ENCODE results near the gene BCAR3. TPM values are rescaled to one million over a fixed set of nuclear protein-coding genes. Genes with fewer than 3 reads are reported as not detected.
"Not testable (repeated sequence)": the region's sequence is repeated elsewhere in the genome, so short reads cannot be mapped to it uniquely, and the experiment has no call there.

BCAR3 gene
- total RNA-seq, 1 donor from 2014 or later: 11.7 TPM

- DNase-seq (ENCODE audit: low spot score): no peak
- Mint-ChIP-seq H3K27me3 (ENCODE audit: insufficient read depth, low read depth) (peaks cover 5% of the 10 kb centered on the region), H3K27ac (no peak overlapping the region), H3K4me3 (no peak overlapping the region), H3K36me3 (peaks cover 31% of the 10 kb centered on the region), H3K9me3 (no peaks in the 10 kb centered on the region), H3K4me1 (peaks cover 52% of the 10 kb centered on the region)
- TF ChIP-seq EZH2phosphoT487 (IDR thresholded peaks at IDR 0.05) (no peak), CTCF (IDR thresholded peaks at IDR 0.05) (no peak), EZH2 (IDR thresholded peaks at IDR 0.05) (no peak)
- H3K4me3 ChIP-seq: no peak overlapping the region
- H3K27ac ChIP-seq: no peak overlapping the region
- peaks cover 8% of the 10 kb centered on the region for H3K27me3 ChIP-seq
- no peaks in the 10 kb centered on the region for H3K36me3 ChIP-seq
- no peak overlapping the region for H3K4me2 ChIP-seq
- peaks cover 38% of the 10 kb centered on the region for H4K20me1 ChIP-seq (ENCODE audit: low read depth)
- H3K79me2 ChIP-seq (ENCODE audit: low read depth): peaks cover 48% of the 10 kb centered on the region
- peaks cover 3% of the 10 kb centered on the region for H3F3A ChIP-seq (ENCODE audit: low read depth)
- H2AFZ ChIP-seq (replicated peaks): no peak overlapping the region
- no peaks in the 10 kb centered on the region for H3K9me3 ChIP-seq (ENCODE audit: low read depth)
- H3K9ac ChIP-seq: no peak overlapping the region
- H3K4me1 ChIP-seq: peaks cover 22% of the 10 kb centered on the region
These were observed 5.7 kb downstream of the BCAR3 start for GRCh38 chr1:93675931-93676330.

- no peaks in the 10 kb centered on the region for H3K9me3 ChIP-seq (ENCODE audit: low read depth)
- H2AFZ ChIP-seq (replicated peaks): no peak overlapping the region
- H3K27ac Mint-ChIP-seq: no peak overlapping the region
- peaks cover 7% of the 10 kb centered on the region for H3K27me3 ChIP-seq
- H3K4me1 Mint-ChIP-seq: peaks cover 46% of the 10 kb centered on the region
- no peak overlapping the region for H3K27ac ChIP-seq
- H4K20me1 ChIP-seq (ENCODE audit: low read depth): peaks cover 35% of the 10 kb centered on the region
- no peak overlapping the region for H3K9ac ChIP-seq
- H3K27me3 Mint-ChIP-seq (ENCODE audit: insufficient read depth, low read depth): peaks cover 5% of the 10 kb centered on the region
- H3K9me3 Mint-ChIP-seq: no peaks in the 10 kb centered on the region
- H3F3A ChIP-seq (ENCODE audit: low read depth): no peaks in the 10 kb centered on the region
- H3K4me2 ChIP-seq: no peak overlapping the region
- peaks cover 47% of the 10 kb centered on the region for H3K79me2 ChIP-seq (ENCODE audit: low read depth)
- no peak for DNase-seq (ENCODE audit: low spot score)
- peaks cover 20% of the 10 kb centered on the region for H3K4me1 ChIP-seq
- no peak overlapping the region for H3K4me3 ChIP-seq
- peak overlapping the region; percentile 31 for H3K4me3 Mint-ChIP-seq
- H3K36me3 ChIP-seq: no peaks in the 10 kb centered on the region
- H3K36me3 Mint-ChIP-seq: peaks cover 31% of the 10 kb centered on the region
- TF ChIP-seq CTCF (IDR thresholded peaks at IDR 0.05) (no peak), EZH2 (IDR thresholded peaks at IDR 0.05) (no peak), EZH2phosphoT487 (IDR thresholded peaks at IDR 0.05) (no peak)
These were observed 6.4 kb downstream of the BCAR3 start for GRCh38 chr1:93675271-93675670.

- not testable (repeated sequence) for H3K27ac ChIP-seq; H3K4me3 ChIP-seq; H2AFZ ChIP-seq (replicated peaks); H3K27ac Mint-ChIP-seq; H3F3A ChIP-seq (ENCODE audit: low read depth); H3K36me3 ChIP-seq; H3K27me3 Mint-ChIP-seq (ENCODE audit: insufficient read depth, low read depth); H3K9me3 Mint-ChIP-seq; H3K9me3 ChIP-seq (ENCODE audit: low read depth); DNase-seq (ENCODE audit: low spot score); H3K9ac ChIP-seq; H3K27me3 ChIP-seq; H3K4me2 ChIP-seq; H3K4me3 Mint-ChIP-seq
- Mint-ChIP-seq H3K4me1 (peaks cover 46% of the 10 kb centered on the region), H3K36me3 (peaks cover 37% of the 10 kb centered on the region)
- Histone ChIP-seq H4K20me1 (ENCODE audit: low read depth) (peaks cover 31% of the 10 kb centered on the region), H3K4me1 (peaks cover 17% of the 10 kb centered on the region), H3K79me2 (ENCODE audit: low read depth) (peaks cover 35% of the 10 kb centered on the region)
These were observed 7.6 kb downstream of the BCAR3 start for GRCh38 chr1:93674071-93674470.

GRCh38 chr1:93673163-93673829 is 8.3 kb downstream of the BCAR3 start:
- no peaks in the 10 kb centered on the region for H3K27me3 ChIP-seq
- no peaks in the 10 kb centered on the region for H3K9me3 Mint-ChIP-seq
- H3K4me2 ChIP-seq: no peak overlapping the region
- no peak overlapping the region for H2AFZ ChIP-seq (replicated peaks)
- peaks cover 7% of the 10 kb centered on the region for H3F3A ChIP-seq (ENCODE audit: low read depth)
- H3K27ac Mint-ChIP-seq: peak overlapping the region; percentile 10
- H3K4me3 Mint-ChIP-seq: no peak overlapping the region
- H3K9ac ChIP-seq: no peak overlapping the region
- H3K4me1 ChIP-seq: peaks cover 18% of the 10 kb centered on the region
- TF ChIP-seq EZH2 (IDR thresholded peaks at IDR 0.05) (no peak), EZH2phosphoT487 (IDR thresholded peaks at IDR 0.05) (no peak), CTCF (IDR thresholded peaks at IDR 0.05) (no peak)
- peaks cover 48% of the 10 kb centered on the region for H3K4me1 Mint-ChIP-seq
- peaks cover 34% of the 10 kb centered on the region for H3K36me3 Mint-ChIP-seq
- no peaks in the 10 kb centered on the region for H3K36me3 ChIP-seq
- H3K79me2 ChIP-seq (ENCODE audit: low read depth): peaks cover 27% of the 10 kb centered on the region
- H3K4me3 ChIP-seq: no peak overlapping the region
- no peak for DNase-seq (ENCODE audit: low spot score)
- H4K20me1 ChIP-seq (ENCODE audit: low read depth): peaks cover 29% of the 10 kb centered on the region
- no peak overlapping the region for H3K27ac ChIP-seq
- H3K27me3 Mint-ChIP-seq (ENCODE audit: insufficient read depth, low read depth): peaks cover 5% of the 10 kb centered on the region
- H3K9me3 ChIP-seq (ENCODE audit: low read depth): no peaks in the 10 kb centered on the region
